Keratinocyte (primary cell): ENCODE data around the gene CDC26. TPM values are rescaled to one million over a fixed set of nuclear protein-coding genes. Genes with fewer than 3 reads are reported as not detected.
"Not testable (repeated sequence)": the region's sequence is repeated elsewhere in the genome, so short reads cannot be mapped to it uniquely, and the experiment has no call there.

Source experiments
- DNase-seq: peaks from one replicate; pipeline ENCODE4 v3.0.0-alpha.2; 2011; ENCODE audit warnings: low read depth, missing footprints, low spot score
- FAIRE-seq: peaks from 2 replicates; lab custom pipeline; 2011; peaks lifted over from hg19 to GRCh38; lab: Jason Lieb, UNC
- H2AFZ ChIP-seq: 2 replicates; pipeline ENCODE4 v1.6.0; 2012; ENCODE audit warnings: low read length, control low read depth, inconsistent platforms; ENCODE audit not compliant: control insufficient read depth
- H3K27ac ChIP-seq: 2 replicates; pipeline ENCODE4 v1.5.1; 2011; ENCODE audit warnings: low read length; ENCODE audit not compliant: control insufficient read depth, insufficient read depth
- H3K27me3 ChIP-seq: 3 replicates; pipeline ENCODE4 v1.6.0; 2011; ENCODE audit warnings: low read length; ENCODE audit not compliant: control insufficient read depth, insufficient read depth; ENCODE audit errors: extremely low read depth
- H3K36me3 ChIP-seq, 2 experiments: 2 replicates in 1 of 2; 3 replicates in 1 of 2; pipeline ENCODE4 v1.5.1; 2011; ENCODE audit warnings: low read length in 2 of 2, mild to moderate bottlenecking in 1 of 2; ENCODE audit not compliant: control insufficient read depth in 2 of 2, insufficient read depth in 2 of 2; ENCODE audit errors: extremely low read depth in 1 of 2
- H3K4me1 ChIP-seq: 3 replicates; pipeline ENCODE4 v1.5.1; 2011; ENCODE audit warnings: low read length; ENCODE audit not compliant: control insufficient read depth, insufficient read depth; ENCODE audit errors: extremely low read depth
- H3K4me2 ChIP-seq: 3 replicates; pipeline ENCODE4 v1.6.0; 2011; ENCODE audit warnings: low read depth, low read length; ENCODE audit not compliant: control insufficient read depth, insufficient read depth; ENCODE audit errors: extremely low read depth
- H3K4me3 ChIP-seq, 3 experiments: fragments of 200-600 bp in 1 of 3; sonication (generic) in 1 of 3; 2 replicates in 2 of 3; 3 replicates in 1 of 3; pipeline ENCODE4 v1.5.1; 2011 to 2016; ENCODE audit warnings: low read length in 3 of 3, mild to moderate bottlenecking in 3 of 3, control low read depth in 2 of 3, inconsistent platforms in 1 of 3, low read depth in 1 of 3, mixed read lengths in 1 of 3, mixed run types in 1 of 3, moderate library complexity in 1 of 3; ENCODE audit not compliant: control insufficient read depth in 2 of 3, insufficient read depth in 2 of 3; ENCODE audit errors: extremely low read depth in 1 of 3
- H3K79me2 ChIP-seq: 2 replicates; pipeline ENCODE4 v1.6.0; 2012; ENCODE audit warnings: low read length; ENCODE audit not compliant: control insufficient read depth, insufficient read depth
- H3K9ac ChIP-seq: 3 replicates; pipeline ENCODE4 v1.6.0; 2011; ENCODE audit warnings: low read length; ENCODE audit not compliant: control insufficient read depth, insufficient read depth; ENCODE audit errors: extremely low read depth
- H3K9me1 ChIP-seq: 3 replicates; pipeline ENCODE4 v1.6.0; 2011; ENCODE audit warnings: low read length; ENCODE audit not compliant: control insufficient read depth, insufficient read depth; ENCODE audit errors: extremely low read depth
- H3K9me3 ChIP-seq: 2 replicates; pipeline ENCODE4 v1.5.1; 2012; ENCODE audit warnings: low read depth, low read length; ENCODE audit not compliant: control insufficient read depth
- H4K20me1 ChIP-seq: 3 replicates; pipeline ENCODE4 v1.6.0; 2011; ENCODE audit warnings: low read length; ENCODE audit not compliant: control insufficient read depth, insufficient read depth; ENCODE audit errors: extremely low read depth
- CTCF ChIP-seq, 3 experiments: IDR thresholded peaks in 1 of 3; conservative IDR thresholded peaks in 1 of 3; optimal IDR thresholded peaks in 1 of 3; 2 replicates in 2 of 3; 3 replicates in 1 of 3; pipeline versions ENCODE3 to v1.5.1; 2011; ENCODE audit warnings: low read length in 3 of 3, mild to moderate bottlenecking in 3 of 3, moderate library complexity in 2 of 3, control low read depth in 1 of 3, inconsistent platforms in 1 of 3; ENCODE audit not compliant: insufficient read depth in 2 of 3; ENCODE audit errors: extremely low read depth in 1 of 3
- EZH2 ChIP-seq: IDR thresholded peaks from one replicate; pipeline ENCODE4 v1.6.1; 2012; ENCODE audit warnings: inconsistent platforms, mild to moderate bottlenecking, low read length, moderate library complexity
- dilution Hi-C: fragments of 300-500 bp; cut with MboI; formaldehyde crosslinking; loops from one replicate; pipeline ENCODE4 v1.7.0; 2020; ENCODE audit warnings: low sequenced_read_pairs; ENCODE audit not compliant: extremely low pct_ligation_motif_present
- polyA plus RNA-seq, 5 experiments: library from polyadenylated mRNA; depleted of rRNA in 3 of 5; stranded (reverse) in 3 of 5; stranded (forward) in 1 of 5; unstranded in 1 of 5; fragments of >200 nt; gene quantifications; 1 replicate in 1 of 5; 2 replicates in 3 of 5; 3 replicates in 1 of 5; pipeline versions ENCODE4 v1.2.1 to v1.2.3, GENCODE V29; 2011 to 2012; ENCODE audit warnings: missing spikeins in 2 of 5, low read depth in 1 of 5, low replicate concordance in 1 of 5

The CDC26 gene
- polyA plus RNA-seq, 1 donor (not counting 4 experiments of a cell fraction or from before 2014, with no cell fraction given): 56.8 TPM

- H3K36me3 ChIP-seq: peaks cover 2% of the 10 kb centered on the region in 2 experiments
- no peak overlapping the region for H3K27ac ChIP-seq
- H3K79me2 ChIP-seq: no peaks in the 10 kb centered on the region
- peaks cover 5% of the 10 kb centered on the region for H3K27me3 ChIP-seq
- FAIRE-seq (no peak), DNase-seq (no peak)
- no peak for TF ChIP-seq EZH2
- no peak for TF ChIP-seq CTCF (optimal IDR thresholded peaks at IDR 0.05 in 1 of 3, IDR thresholded peaks at IDR 0.05 in 1 of 3, conservative IDR thresholded peaks at IDR 0.05 in 1 of 3; ENCODE audit: extremely low read depth in 1 of 3, insufficient read depth in 2 of 3, low read length in 3 of 3)
- dilution Hi-C loops: no loop called here
- H3K4me1 ChIP-seq: no peaks in the 10 kb centered on the region
- H4K20me1 ChIP-seq: no peaks in the 10 kb centered on the region
- H3K9me3 ChIP-seq: no peaks in the 10 kb centered on the region
- no peak overlapping the region for H2AFZ ChIP-seq
- H3K9me1 ChIP-seq: no peaks in the 10 kb centered on the region
- no peak overlapping the region for H3K4me3 ChIP-seq
- no peak overlapping the region for H3K4me2 ChIP-seq
- no peak overlapping the region for H3K9ac ChIP-seq
Observed at GRCh38 chr9:113298311-113298710, 22.9 kb upstream of the CDC26 start.

- Histone ChIP-seq H3K36me3 (peaks cover 4 to 7% of the 10 kb centered on the region in 2 experiments), H3K27ac (no peak overlapping the region), H3K9me1 (no peaks in the 10 kb centered on the region), H4K20me1 (no peaks in the 10 kb centered on the region), H3K9ac (no peak overlapping the region), H3K79me2 (no peaks in the 10 kb centered on the region), H3K4me3 (no peak overlapping the region), H3K4me2 (no peak overlapping the region), H3K9me3 (no peaks in the 10 kb centered on the region), H3K27me3 (no peaks in the 10 kb centered on the region), H2AFZ (no peak overlapping the region), H3K4me1 (no peaks in the 10 kb centered on the region)
- FAIRE-seq (no peak), DNase-seq (no peak)
- TF ChIP-seq EZH2 (no peak), CTCF (optimal IDR thresholded peaks at IDR 0.05 in 1 of 3, IDR thresholded peaks at IDR 0.05 in 1 of 3, conservative IDR thresholded peaks at IDR 0.05 in 1 of 3; ENCODE audit: extremely low read depth in 1 of 3, insufficient read depth in 2 of 3, low read length in 3 of 3) (no peak)
- dilution Hi-C loops: no loop called here
Observed at GRCh38 chr9:113296796-113297558, 21.6 kb upstream of the CDC26 start.

GRCh38 chr9:113296247-113296646 is 20.9 kb upstream of the CDC26 start:
- H3K4me2 ChIP-seq, H4K20me1 ChIP-seq, H3K27me3 ChIP-seq, FAIRE-seq, H3K9me1 ChIP-seq, H3K27ac ChIP-seq, H3K9ac ChIP-seq, DNase-seq, H3K4me3 ChIP-seq, H3K9me3 ChIP-seq, H3K4me1 ChIP-seq, dilution Hi-C loops, H3K79me2 ChIP-seq, H3K36me3 ChIP-seq, H2AFZ ChIP-seq: not testable (repeated sequence)
